Activated CD4-positive, CD25-positive, alpha-beta regulatory T cell treated with anti-CD3 and anti-CD28 coated beads, Interleukin-2, amount 50 U/mL, for 72 hours (primary cell): ENCODE results near the gene TJP1.
"Not testable (repeated sequence)": the region's sequence is repeated elsewhere in the genome, so short reads cannot be mapped to it uniquely, and the experiment has no call there.

Experiments used
- DNase-seq: peaks from one replicate; pipeline ENCODE4 v3.0.0; 2021

The TJP1 gene

GRCh38 chr15:29680465-29681165 is 141.7 kb downstream of the TJP1 start:
- no peak for DNase-seq

GRCh38 chr15:29678504-29679034 is 143.7 kb downstream of the TJP1 start:
- DNase-seq: no peak

- no peak for DNase-seq
Observed at GRCh38 chr15:29677871-29678461, 144.3 kb downstream of the TJP1 start.

GRCh38 chr15:29677455-29677854 is 144.8 kb downstream of the TJP1 start:
- no peak for DNase-seq

GRCh38 chr15:29676961-29677402 is 145.3 kb downstream of the TJP1 start:
- DNase-seq: no peak

- not testable (repeated sequence) for DNase-seq
Observed at GRCh38 chr15:29676374-29676960, 145.8 kb downstream of the TJP1 start.

GRCh38 chr15:29675791-29676301 is 146.4 kb downstream of the TJP1 start:
- DNase-seq: no peak

- no peak for DNase-seq
Observed at GRCh38 chr15:29674661-29675533, 147.4 kb downstream of the TJP1 start.

GRCh38 chr15:29672923-29673809 is 149.1 kb downstream of the TJP1 start:
- DNase-seq: no peak

- DNase-seq: no peak
Observed at GRCh38 chr15:29672446-29672845, 149.8 kb downstream of the TJP1 start.

GRCh38 chr15:29672046-29672445 is 150.2 kb downstream of the TJP1 start:
- DNase-seq: not testable (repeated sequence)

- DNase-seq: no peak
Observed at GRCh38 chr15:29670998-29671981, 151.0 kb downstream of the TJP1 start.

- DNase-seq: no peak
Observed at GRCh38 chr15:29670266-29670665, 152.0 kb downstream of the TJP1 start.

- DNase-seq: no peak
Observed at GRCh38 chr15:29669823-29670222, 152.4 kb downstream of the TJP1 start.

GRCh38 chr15:29668120-29668602 is 154.1 kb downstream of the TJP1 start:
- no peak for DNase-seq

GRCh38 chr15:29666241-29666640 is 156.0 kb downstream of the TJP1 start:
- DNase-seq: no peak

GRCh38 chr15:29665444-29666003 is 156.7 kb downstream of the TJP1 start:
- no peak for DNase-seq

- no peak for DNase-seq
Observed at GRCh38 chr15:29664406-29664805, 157.9 kb downstream of the TJP1 start.

GRCh38 chr15:29657476-29657817 is 164.8 kb downstream of the TJP1 start:
- DNase-seq: not testable (repeated sequence)
